ENCODE results near the gene STATH. TPM values are rescaled to one million over a fixed set of nuclear protein-coding genes. Genes with fewer than 3 reads are reported as not detected.
"Not testable (repeated sequence)": the region's sequence is repeated elsewhere in the genome, so short reads cannot be mapped to it uniquely, and the experiment has no call there.

Gene STATH
- total RNA-seq, 1 donor from 2014 or later = not detected

GRCh38 chr4:70023218-70023617, 27.5 kb downstream of the STATH start:
- no peaks in the 10 kb centered on the region for H3F3A ChIP-seq (ENCODE audit: low read depth)
- Mint-ChIP-seq H3K36me3 (no peaks in the 10 kb centered on the region), H3K27ac (no peak overlapping the region), H3K4me3 (no peak overlapping the region), H3K9me3 (no peaks in the 10 kb centered on the region), H3K4me1 (no peaks in the 10 kb centered on the region), H3K27me3 (ENCODE audit: insufficient read depth, low read depth) (no peaks in the 10 kb centered on the region)
- no peaks in the 10 kb centered on the region for H3K9me3 ChIP-seq (ENCODE audit: low read depth)
- H3K36me3 ChIP-seq = no peaks in the 10 kb centered on the region
- no peak for DNase-seq (ENCODE audit: low spot score)
- H2AFZ ChIP-seq (replicated peaks) = peak overlapping the region; percentile 45
- no peaks in the 10 kb centered on the region for H3K79me2 ChIP-seq (ENCODE audit: low read depth)
- no peak overlapping the region for H3K9ac ChIP-seq
- no peak for TF ChIP-seq EZH2 (IDR thresholded peaks at IDR 0.05)
- TF ChIP-seq EZH2phosphoT487 (IDR thresholded peaks at IDR 0.05) = no peak
- TF ChIP-seq CTCF (IDR thresholded peaks at IDR 0.05) = no peak
- H4K20me1 ChIP-seq (ENCODE audit: low read depth) = no peaks in the 10 kb centered on the region
- H3K4me3 ChIP-seq = no peak overlapping the region
- H3K27me3 ChIP-seq = no peaks in the 10 kb centered on the region
- no peak overlapping the region for H3K27ac ChIP-seq
- H3K4me2 ChIP-seq = no peak overlapping the region
- H3K4me1 ChIP-seq = no peaks in the 10 kb centered on the region

GRCh38 chr4:70027011-70027410, 31.2 kb downstream of the STATH start:
- Mint-ChIP-seq H3K27ac (no peak overlapping the region), H3K4me1 (no peaks in the 10 kb centered on the region), H3K36me3 (no peaks in the 10 kb centered on the region), H3K9me3 (no peaks in the 10 kb centered on the region), H3K27me3 (ENCODE audit: insufficient read depth, low read depth) (no peaks in the 10 kb centered on the region), H3K4me3 (no peak overlapping the region)
- no peak overlapping the region for H3K27ac ChIP-seq
- DNase-seq (ENCODE audit: low spot score) = no peak
- H3K4me1 ChIP-seq = no peaks in the 10 kb centered on the region
- H3K36me3 ChIP-seq = no peaks in the 10 kb centered on the region
- H3K27me3 ChIP-seq = no peaks in the 10 kb centered on the region
- no peak overlapping the region for H3K4me3 ChIP-seq
- no peak overlapping the region for H3K9ac ChIP-seq
- no peak overlapping the region for H3K4me2 ChIP-seq
- H3K9me3 ChIP-seq (ENCODE audit: low read depth) = no peaks in the 10 kb centered on the region
- no peak overlapping the region for H2AFZ ChIP-seq (replicated peaks)
- no peaks in the 10 kb centered on the region for H3K79me2 ChIP-seq (ENCODE audit: low read depth)
- H4K20me1 ChIP-seq (ENCODE audit: low read depth) = no peaks in the 10 kb centered on the region
- no peaks in the 10 kb centered on the region for H3F3A ChIP-seq (ENCODE audit: low read depth)
- TF ChIP-seq EZH2phosphoT487 (IDR thresholded peaks at IDR 0.05) (no peak), EZH2 (IDR thresholded peaks at IDR 0.05) (no peak), CTCF (IDR thresholded peaks at IDR 0.05) (no peak)

GRCh38 chr4:70028159-70028558, 32.4 kb downstream of the STATH start, which contains the start of gene HTN3:
TSS of gene HTN3 (plus strand) at chr4:70028459. CDS start at chr4:70030741, 2,282 bp downstream.
- H3K27ac Mint-ChIP-seq; H3K27me3 Mint-ChIP-seq (ENCODE audit: insufficient read depth, low read depth); H3K9ac ChIP-seq; H3K36me3 Mint-ChIP-seq; H3K9me3 Mint-ChIP-seq; H3K27ac ChIP-seq; H3K4me3 ChIP-seq; H3K4me3 Mint-ChIP-seq; H2AFZ ChIP-seq (replicated peaks); H3K9me3 ChIP-seq (ENCODE audit: low read depth); H3K4me2 ChIP-seq; DNase-seq (ENCODE audit: low spot score); H3F3A ChIP-seq (ENCODE audit: low read depth); H4K20me1 ChIP-seq (ENCODE audit: low read depth); H3K36me3 ChIP-seq; H3K4me1 Mint-ChIP-seq; H3K79me2 ChIP-seq (ENCODE audit: low read depth); H3K27me3 ChIP-seq; H3K4me1 ChIP-seq: not testable (repeated sequence)

DNA sequence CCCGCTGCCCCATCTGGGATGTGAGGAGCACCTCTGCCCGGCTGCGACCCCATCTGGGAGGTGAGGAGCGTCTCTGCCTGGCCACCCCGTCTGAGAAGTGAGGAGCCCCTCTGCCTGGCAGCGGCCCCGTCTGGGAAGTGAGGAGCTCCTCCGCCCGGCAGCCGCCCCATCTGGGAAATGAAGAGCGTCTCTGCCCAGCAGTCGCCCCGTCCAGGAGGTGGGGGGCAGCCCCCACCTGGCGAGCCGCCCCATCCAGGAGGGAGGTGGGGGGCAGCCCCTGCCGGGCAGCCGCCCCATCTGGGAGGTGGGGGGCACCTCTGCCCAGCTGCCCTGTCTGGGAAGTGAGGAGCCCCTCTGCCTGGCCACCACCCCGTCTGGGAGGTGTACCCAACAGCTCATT, 41.8 kb downstream of the STATH start:
- not testable (repeated sequence) for H3K27me3 Mint-ChIP-seq (ENCODE audit: insufficient read depth, low read depth); H3K9me3 ChIP-seq (ENCODE audit: low read depth); H3K4me3 Mint-ChIP-seq; H3K27ac Mint-ChIP-seq; DNase-seq (ENCODE audit: low spot score); H3K4me1 Mint-ChIP-seq; H3K27ac ChIP-seq; H3K36me3 Mint-ChIP-seq; H3F3A ChIP-seq (ENCODE audit: low read depth); H3K4me1 ChIP-seq; H3K4me3 ChIP-seq; H4K20me1 ChIP-seq (ENCODE audit: low read depth); H3K36me3 ChIP-seq; H2AFZ ChIP-seq (replicated peaks); H3K79me2 ChIP-seq (ENCODE audit: low read depth); H3K4me2 ChIP-seq; H3K27me3 ChIP-seq; H3K9ac ChIP-seq
- H3K9me3 Mint-ChIP-seq = peaks cover 20% of the 10 kb centered on the region

- H3K36me3 ChIP-seq; H3K79me2 ChIP-seq (ENCODE audit: low read depth); H3K4me1 ChIP-seq; H3K4me3 ChIP-seq; H4K20me1 ChIP-seq (ENCODE audit: low read depth); H3K27ac ChIP-seq; H3K27ac Mint-ChIP-seq; H3K36me3 Mint-ChIP-seq; DNase-seq (ENCODE audit: low spot score); H3K4me2 ChIP-seq; H3K27me3 ChIP-seq; H3F3A ChIP-seq (ENCODE audit: low read depth); H3K9ac ChIP-seq; H3K9me3 ChIP-seq (ENCODE audit: low read depth); H3K27me3 Mint-ChIP-seq (ENCODE audit: insufficient read depth, low read depth); H3K4me1 Mint-ChIP-seq; H2AFZ ChIP-seq (replicated peaks): not testable (repeated sequence)
- peak overlapping the region; percentile 50 for H3K4me3 Mint-ChIP-seq
- peaks cover 15% of the 10 kb centered on the region for H3K9me3 Mint-ChIP-seq
Measured at GRCh38 chr4:70039928-70040327, 44.2 kb downstream of the STATH start.

All from neural progenitor cell (in vitro differentiated cells).